NCI-H1417 treated with DMSO at 0.1 percent for 48 hours (cell line): ENCODE measurements around the gene EPOP.

Source experiments
- DNase-seq: peaks from one replicate; lab custom pipeline; 2025; lab: John Stamatoyannopoulos, UW

The EPOP gene

GRCh38 chr17:38705803-38706504 lies 31.2 kb upstream of the EPOP start:
- no peak for DNase-seq

- DNase-seq = no peak
Observed at GRCh38 chr17:38705523-38705802, 30.7 kb upstream of the EPOP start.

GRCh38 chr17:38704606-38705522 lies 30.1 kb upstream of the EPOP start, which contains the start of gene MLLT6:
Gene MLLT6, plus strand, starts transcription at chr17:38705273. Its CDS starts 360 bp downstream, at chr17:38705633.
- DNase-seq = no peak

- peak; percentile 59 for DNase-seq
Observed at GRCh38 chr17:38703742-38704605, 29.2 kb upstream of the EPOP start.

GRCh38 chr17:38702916-38703741 lies 28.4 kb upstream of the EPOP start:
- DNase-seq = no peak

- DNase-seq = peak; percentile 37
Observed at GRCh38 chr17:38702166-38702915, 27.6 kb upstream of the EPOP start.

- DNase-seq = no peak
Observed at GRCh38 chr17:38701504-38702165, 26.9 kb upstream of the EPOP start.

GRCh38 chr17:38698760-38699159 lies 24.0 kb upstream of the EPOP start:
- no peak for DNase-seq

- DNase-seq = no peak
Observed at GRCh38 chr17:38697061-38697820, 22.5 kb upstream of the EPOP start.

- DNase-seq = no peak
Observed at GRCh38 chr17:38693700-38694329, 19.1 kb upstream of the EPOP start.

GRCh38 chr17:38691154-38691553 lies 16.4 kb upstream of the EPOP start:
- no peak for DNase-seq

- no peak for DNase-seq
Observed at GRCh38 chr17:38690386-38690785, 15.6 kb upstream of the EPOP start.

GRCh38 chr17:38687286-38687685 lies 12.5 kb upstream of the EPOP start:
- DNase-seq = no peak

- no peak for DNase-seq
Observed at GRCh38 chr17:38685491-38685890, 10.7 kb upstream of the EPOP start.

GRCh38 chr17:38681096-38681495 lies 6.3 kb upstream of the EPOP start:
- DNase-seq = no peak

GRCh38 chr17:38677819-38678218 lies 3.1 kb upstream of the EPOP start:
- no peak for DNase-seq

- peak; percentile 33 for DNase-seq
Observed at GRCh38 chr17:38676706-38677504, 2.1 kb upstream of the EPOP start.
